OCI-LY1 (cell line): ENCODE results near the gene HECW1.

Source experiments
- CTCF ChIP-seq: fragments of 200-600 bp; sonication (generic), shearing (Covaris generic); IDR thresholded peaks from 2 replicates; pipeline ENCODE4 v1.5.1; 2017; ENCODE audit warnings: mild to moderate bottlenecking, antibody characterized with exemption, low read length, moderate library complexity, mixed read lengths
- EZH2 ChIP-seq: fragments of 200-600 bp; sonication (generic), shearing (Covaris generic); IDR thresholded peaks from 2 replicates; pipeline ENCODE4 v1.8.0; 2017; ENCODE audit warnings: borderline replicate concordance, mixed run types, mild to moderate bottlenecking, antibody characterized with exemption, low read length, moderate library complexity, mixed read lengths

DNA sequence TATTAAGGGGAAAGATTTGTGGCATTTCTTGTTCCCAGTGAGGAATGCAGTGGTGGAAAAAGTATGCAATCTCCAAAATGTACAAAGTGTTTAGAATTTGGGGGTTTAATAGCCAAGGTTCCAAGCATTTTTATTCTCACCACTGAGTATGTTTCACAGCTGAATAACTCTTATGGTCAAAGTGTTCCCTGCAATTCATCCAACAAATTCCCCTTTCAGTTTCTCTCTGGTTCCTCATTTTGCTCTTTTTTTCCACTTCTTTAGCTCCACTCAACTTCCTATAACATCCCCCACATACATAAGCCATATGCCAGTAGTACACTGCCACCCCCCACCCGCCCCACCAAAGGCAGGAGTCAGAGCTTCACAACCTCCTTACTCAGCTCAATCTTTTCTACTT, 4.6 kb downstream of the HECW1 start:
- TF ChIP-seq CTCF (no peak), EZH2 (no peak)
